ENCODE results near the gene RAPGEF5. TPM values are rescaled to one million over a fixed set of nuclear protein-coding genes. Genes with fewer than 3 reads are reported as not detected.

The RAPGEF5 gene
- total RNA-seq, 1 experiment from 2014 or later, result 5.6 TPM

DNA sequence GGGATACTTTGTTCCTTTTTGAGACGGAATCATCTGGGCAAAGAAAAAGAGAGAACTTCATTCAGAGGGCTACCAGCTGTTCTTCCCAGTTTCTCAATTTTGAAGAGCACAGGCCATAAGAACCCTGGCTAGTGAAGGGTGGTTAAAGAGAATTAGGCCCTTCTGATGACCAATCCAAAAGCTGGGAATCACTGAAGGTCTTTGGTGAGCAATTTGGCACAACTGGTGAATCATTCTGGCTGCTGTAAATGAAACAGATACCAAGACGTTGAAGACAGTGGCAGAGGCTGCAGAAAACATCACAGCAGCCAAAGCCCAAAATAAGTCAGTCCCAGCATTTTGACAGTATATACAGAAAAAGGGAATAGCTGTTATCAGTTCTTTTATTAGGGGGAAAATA is 5.1 kb downstream of the RAPGEF5 start:
- peaks cover 7% of the 10 kb centered on the region; the same call in 1 of the 2 replicates for H4K20me1 ChIP-seq (ENCODE audit: low read length)
- no peaks in the 10 kb centered on the region for H3K9me3 ChIP-seq (ENCODE audit: low read length)
- peaks cover 42% of the 10 kb centered on the region for H3K4me1 ChIP-seq (ENCODE audit: insufficient read depth, low read length)
- no peak overlapping the region for H2AFZ ChIP-seq (ENCODE audit: low read length)
- H3K79me2 ChIP-seq (ENCODE audit: low read length), result peaks cover 69% of the 10 kb centered on the region
- no peak overlapping the region for H3K9ac ChIP-seq (ENCODE audit: low read length)
- POLR2A ChIA-PET (ENCODE audit: unreplicated experiment), result no interaction called here
- ATAC-seq (peak; percentile 3; the same call in 1 of the 2 replicates), DNase-seq (peak; percentile 48)
- TF ChIP-seq, protein P1, sequence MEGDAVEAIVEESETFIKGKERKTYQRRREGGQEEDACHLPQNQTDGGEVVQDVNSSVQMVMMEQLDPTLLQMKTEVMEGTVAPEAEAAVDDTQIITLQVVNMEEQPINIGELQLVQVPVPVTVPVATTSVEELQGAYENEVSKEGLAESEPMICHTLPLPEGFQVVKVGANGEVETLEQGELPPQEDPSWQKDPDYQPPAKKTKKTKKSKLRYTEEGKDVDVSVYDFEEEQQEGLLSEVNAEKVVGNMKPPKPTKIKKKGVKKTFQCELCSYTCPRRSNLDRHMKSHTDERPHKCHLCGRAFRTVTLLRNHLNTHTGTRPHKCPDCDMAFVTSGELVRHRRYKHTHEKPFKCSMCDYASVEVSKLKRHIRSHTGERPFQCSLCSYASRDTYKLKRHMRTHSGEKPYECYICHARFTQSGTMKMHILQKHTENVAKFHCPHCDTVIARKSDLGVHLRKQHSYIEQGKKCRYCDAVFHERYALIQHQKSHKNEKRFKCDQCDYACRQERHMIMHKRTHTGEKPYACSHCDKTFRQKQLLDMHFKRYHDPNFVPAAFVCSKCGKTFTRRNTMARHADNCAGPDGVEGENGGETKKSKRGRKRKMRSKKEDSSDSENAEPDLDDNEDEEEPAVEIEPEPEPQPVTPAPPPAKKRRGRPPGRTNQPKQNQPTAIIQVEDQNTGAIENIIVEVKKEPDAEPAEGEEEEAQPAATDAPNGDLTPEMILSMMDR (conservative IDR thresholded peaks at IDR 0.05; ENCODE audit: low read depth, low read length), result no peak
- TF ChIP-seq EZH2 (IDR thresholded peaks at IDR 0.05; ENCODE audit: low read length, unreplicated experiment) (no peak), EZH2phosphoT487 (IDR thresholded peaks at IDR 0.05; ENCODE audit: borderline replicate concordance, low read length) (no peak)
- H3K9me2 ChIP-seq (replicated peaks; ENCODE audit: low read length), result no peaks in the 10 kb centered on the region
- no peaks in the 10 kb centered on the region for H3K27me3 ChIP-seq (ENCODE audit: low read length)
- peak overlapping the region; percentile 50; the same call in 1 of the 2 replicates for H3K27ac ChIP-seq (ENCODE audit: low read length)
- H3K4me2 ChIP-seq (ENCODE audit: low read length), result peak overlapping the region; percentile 32
- BruUV-seq (replicated peaks), result no TSS peak
- CTCF ChIA-PET, result no interaction called here
- no peaks in the 10 kb centered on the region for H3F3A ChIP-seq (ENCODE audit: low read length, unreplicated experiment)
- H3K4me3 ChIP-seq (ENCODE audit: low read length), result peak overlapping the region; percentile 17; the same call in 1 of the 2 replicates
- H3K36me3 ChIP-seq (ENCODE audit: low read depth, low read length), result no peaks in the 10 kb centered on the region
- intact Hi-C loops (cut with micrococcal nuclease), result loop anchor here (2.0 to 5.0 kb wide), 2 partner anchors 133 to 240 kb away; no protein-coding TSS in a partner anchor

DNA sequence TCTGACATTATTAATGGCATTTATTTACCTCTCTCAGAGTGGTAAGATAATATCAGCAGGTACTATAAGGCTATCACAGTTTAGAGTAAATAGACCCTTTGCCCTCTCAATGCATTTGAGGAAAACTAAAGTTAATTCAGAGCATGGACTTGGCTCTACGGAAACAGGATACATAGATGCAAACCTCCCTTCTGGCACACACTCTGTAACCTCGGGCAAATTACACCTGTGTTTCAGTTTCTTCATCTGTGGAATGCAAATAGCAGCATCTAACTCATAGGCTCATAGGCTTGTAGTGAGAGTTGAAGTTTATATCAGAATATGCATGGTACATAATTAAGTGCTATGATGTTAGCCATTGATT is 5.6 kb downstream of the RAPGEF5 start:
- Histone ChIP-seq H3K27ac (ENCODE audit: low read length) (peak overlapping the region; percentile 50), H3K4me2 (ENCODE audit: low read length) (peak overlapping the region; percentile 32), H2AFZ (ENCODE audit: low read length) (no peak overlapping the region), H3F3A (ENCODE audit: low read length, unreplicated experiment) (peaks cover 4% of the 10 kb centered on the region), H3K36me3 (ENCODE audit: low read depth, low read length) (no peaks in the 10 kb centered on the region), H3K9me3 (ENCODE audit: low read length) (no peaks in the 10 kb centered on the region), H3K27me3 (ENCODE audit: low read length) (no peaks in the 10 kb centered on the region), H3K4me1 (ENCODE audit: insufficient read depth, low read length) (peaks cover 48% of the 10 kb centered on the region), H3K9ac (ENCODE audit: low read length) (no peak overlapping the region), H3K4me3 (ENCODE audit: low read length) (peak overlapping the region; percentile 17; the same call in 1 of the 2 replicates), H4K20me1 (ENCODE audit: low read length) (peaks cover 7% of the 10 kb centered on the region; the same call in 1 of the 2 replicates), H3K9me2 (replicated peaks; ENCODE audit: low read length) (no peaks in the 10 kb centered on the region), H3K79me2 (ENCODE audit: low read length) (peaks cover 69% of the 10 kb centered on the region)
- ChIA-PET CTCF (no interaction called here), POLR2A (ENCODE audit: unreplicated experiment) (interaction anchor here (0.6 kb wide), 2 partner anchors 138 to 445 kb away, joined by 4 read pairs; no protein-coding TSS in a partner anchor)
- ATAC-seq (peak; percentile 43), DNase-seq (peak; percentile 63)
- no peak for TF ChIP-seq EZH2phosphoT487 (IDR thresholded peaks at IDR 0.05; ENCODE audit: borderline replicate concordance, low read length)
- TF ChIP-seq EZH2 (IDR thresholded peaks at IDR 0.05; ENCODE audit: low read length, unreplicated experiment), result no peak
- TF ChIP-seq, protein P1 (conservative IDR thresholded peaks at IDR 0.05; ENCODE audit: low read depth, low read length), result no peak
- no TSS peak for BruUV-seq (replicated peaks)
- intact Hi-C loops (cut with micrococcal nuclease), result loop anchor here (2.0 to 5.0 kb wide), 2 partner anchors 133 to 239 kb away; no protein-coding TSS in a partner anchor

All from PC-3 (cell line).